ENCODE data around the gene SGMS1. TPM values are rescaled to one million over a fixed set of nuclear protein-coding genes. Genes with fewer than 3 reads are reported as not detected.

Gene SGMS1
- total RNA-seq, 1 experiment from 2014 or later, result 20.4 TPM

DNA sequence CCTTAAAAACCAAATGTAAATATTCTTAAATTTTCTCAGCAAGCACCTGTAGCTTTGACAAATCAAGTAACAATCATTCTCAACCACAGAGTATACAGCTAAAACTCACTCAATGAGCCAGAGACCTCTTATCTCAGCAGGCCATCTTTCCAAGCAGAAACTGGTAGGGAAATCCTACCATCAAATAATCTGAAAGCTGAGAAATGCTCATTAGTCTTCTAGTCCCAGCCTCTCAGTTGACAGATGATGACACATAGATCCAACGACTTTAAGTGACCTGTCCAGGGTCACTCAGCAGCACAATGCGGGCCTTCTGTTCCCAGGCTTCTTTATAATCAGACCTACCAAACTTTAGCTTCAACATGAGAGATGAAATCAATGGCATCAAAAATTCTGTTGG lies 184.6 kb downstream of the SGMS1 start:
- Histone ChIP-seq H4K5ac (ENCODE audit: insufficient read length, low read depth, low read length) (no peak overlapping the region), H3K56ac (ENCODE audit: insufficient read length, low read depth, low read length) (no peak overlapping the region), H3T11ph (ENCODE audit: low read length) (no peak overlapping the region), H3K14ac (ENCODE audit: insufficient read depth, low read length) (no peak overlapping the region), H2BK15ac (ENCODE audit: low read depth, low read length) (no peak overlapping the region), H3K23ac (ENCODE audit: insufficient read length, low read depth, low read length) (no peak overlapping the region), H2BK5ac (ENCODE audit: insufficient read length, low read length) (no peak overlapping the region), H3K27me3 (ENCODE audit: insufficient read depth, low read length) (no peaks in the 10 kb centered on the region), H2AK5ac (ENCODE audit: insufficient read length, low read length) (no peak overlapping the region), H3K4me1 (ENCODE audit: insufficient read depth, low read length) (no peaks in the 10 kb centered on the region), H3K4me2 (ENCODE audit: insufficient read depth, insufficient read length, low read length) (no peak overlapping the region), H2BK12ac (ENCODE audit: insufficient read length, low read depth, low read length) (no peak overlapping the region), H2BK20ac (ENCODE audit: low read depth, low read length, poor library complexity, severe bottlenecking) (no peak overlapping the region), H4K8ac (replicated peaks; ENCODE audit: insufficient read length, low read depth, low read length) (no peak overlapping the region), H3K4ac (ENCODE audit: low read depth, low read length) (no peak overlapping the region), H3K23me2 (ENCODE audit: insufficient read length, low read depth, low read length, poor library complexity, severe bottlenecking) (no peaks in the 10 kb centered on the region), H4K20me1 (ENCODE audit: control insufficient read depth, insufficient read depth, insufficient read length) (no peaks in the 10 kb centered on the region), H3K79me2 (ENCODE audit: insufficient read depth, low read length) (no peaks in the 10 kb centered on the region), H3K9ac (ENCODE audit: extremely low read depth, insufficient read length, low read length) (no peak overlapping the region), H2AFZ (ENCODE audit: low read length) (no peak overlapping the region), H2BK120ac (ENCODE audit: low read depth, low read length, poor library complexity, severe bottlenecking) (no peak overlapping the region), H3K9me3 (ENCODE audit: control insufficient read depth, low read depth, low read length) (no peaks in the 10 kb centered on the region), H4K91ac (ENCODE audit: insufficient read length, low read depth, low read length) (no peak overlapping the region), H3K18ac (ENCODE audit: insufficient read length, low read depth, low read length) (no peak overlapping the region), H3K79me1 (ENCODE audit: insufficient read depth, low read depth, low read length, poor library complexity, severe bottlenecking) (no peaks in the 10 kb centered on the region), H3K27ac (ENCODE audit: insufficient read length, low read depth, low read length) (no peak overlapping the region)
- H3K36me3 Mint-ChIP-seq (ENCODE audit: insufficient read depth in 1 of 3, low read depth in 3 of 3), result peaks cover 2 to 11% (median 3%) of the 10 kb centered on the region in 3 experiments; a peak in 6 of 7 replicates
- peaks cover 0 to 2% of the 10 kb centered on the region in 2 experiments; a peak in 3 of 5 replicates for H3K9me3 Mint-ChIP-seq
- TF ChIP-seq, protein P1, sequence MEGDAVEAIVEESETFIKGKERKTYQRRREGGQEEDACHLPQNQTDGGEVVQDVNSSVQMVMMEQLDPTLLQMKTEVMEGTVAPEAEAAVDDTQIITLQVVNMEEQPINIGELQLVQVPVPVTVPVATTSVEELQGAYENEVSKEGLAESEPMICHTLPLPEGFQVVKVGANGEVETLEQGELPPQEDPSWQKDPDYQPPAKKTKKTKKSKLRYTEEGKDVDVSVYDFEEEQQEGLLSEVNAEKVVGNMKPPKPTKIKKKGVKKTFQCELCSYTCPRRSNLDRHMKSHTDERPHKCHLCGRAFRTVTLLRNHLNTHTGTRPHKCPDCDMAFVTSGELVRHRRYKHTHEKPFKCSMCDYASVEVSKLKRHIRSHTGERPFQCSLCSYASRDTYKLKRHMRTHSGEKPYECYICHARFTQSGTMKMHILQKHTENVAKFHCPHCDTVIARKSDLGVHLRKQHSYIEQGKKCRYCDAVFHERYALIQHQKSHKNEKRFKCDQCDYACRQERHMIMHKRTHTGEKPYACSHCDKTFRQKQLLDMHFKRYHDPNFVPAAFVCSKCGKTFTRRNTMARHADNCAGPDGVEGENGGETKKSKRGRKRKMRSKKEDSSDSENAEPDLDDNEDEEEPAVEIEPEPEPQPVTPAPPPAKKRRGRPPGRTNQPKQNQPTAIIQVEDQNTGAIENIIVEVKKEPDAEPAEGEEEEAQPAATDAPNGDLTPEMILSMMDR (conservative IDR thresholded peaks at IDR 0.05), result no peak
- H3K4me3 Mint-ChIP-seq, result no peak overlapping the region
- no peaks in the 10 kb centered on the region for H3K27me3 Mint-ChIP-seq (ENCODE audit: low read depth)
- no peak overlapping the region for H3K27ac Mint-ChIP-seq
- no peak for DNase-seq
- WGBS (ENCODE audit: extremely low coverage, insufficient read length, low lambda C conversion rate), result no CpG with 5 or more reads among the region's 2 CpGs
- peaks cover 22 to 36% of the 10 kb centered on the region in 2 experiments for H3K4me1 Mint-ChIP-seq
